KMS-11 (cell line): ENCODE results near the gene ZNF444.
A peak's percentile ranks its signal among the peaks of the same experiment; 100 is the strongest.

Experiments used
- H2AFZ ChIP-seq: fragments of 200-600 bp; sonication (generic); 2 replicates; pipeline ENCODE4 v1.6.1; 2016; ENCODE audit warnings: antibody characterized with exemption, mixed run types, low read depth
- H3K27ac ChIP-seq: fragments of 200-600 bp; sonication (generic); 2 replicates; pipeline ENCODE4 v1.6.1; 2016; ENCODE audit warnings: mild to moderate bottlenecking, mixed run types
- H3K27me3 ChIP-seq: fragments of 200-600 bp; sonication (generic); 2 replicates; pipeline ENCODE4 v1.6.1; 2017; ENCODE audit warnings: mild to moderate bottlenecking, low read depth, mixed run types, moderate library complexity; ENCODE audit not compliant: insufficient read depth
- H3K36me3 ChIP-seq: fragments of 200-600 bp; sonication (generic); 2 replicates; pipeline ENCODE4 v1.6.1; 2017; ENCODE audit warnings: mild to moderate bottlenecking, mixed run types; ENCODE audit not compliant: insufficient read depth
- H3K4me1 ChIP-seq: fragments of 200-600 bp; sonication (generic); 2 replicates; pipeline ENCODE4 v1.6.1; 2016; ENCODE audit warnings: mild to moderate bottlenecking, low read depth, mixed run types; ENCODE audit not compliant: poor library complexity, severe bottlenecking
- H3K4me2 ChIP-seq: fragments of 200-600 bp; sonication (generic); 2 replicates; pipeline ENCODE4 v1.7.0; 2016; ENCODE audit warnings: mild to moderate bottlenecking, mixed run types
- H3K4me3 ChIP-seq: fragments of 200-600 bp; sonication (generic); IDR thresholded peaks from 2 replicates; pipeline ENCODE4 v1.6.1; 2017; ENCODE audit warnings: low read depth, low read length, mixed read lengths; ENCODE audit not compliant: insufficient read depth
- H3K79me2 ChIP-seq: fragments of 200-600 bp; sonication (generic); 2 replicates; pipeline ENCODE4 v1.6.1; 2016; ENCODE audit warnings: low read depth, mixed run types; ENCODE audit not compliant: insufficient read depth
- H3K9ac ChIP-seq: fragments of 200-600 bp; sonication (generic); 2 replicates; pipeline ENCODE4 v1.6.1; 2016; ENCODE audit warnings: mild to moderate bottlenecking, mixed run types
- H4K20me1 ChIP-seq: fragments of 200-600 bp; sonication (generic); 2 replicates; pipeline ENCODE4 v1.6.1; 2016; ENCODE audit warnings: mild to moderate bottlenecking, mixed run types; ENCODE audit not compliant: insufficient read depth
- TF ChIP-seq, protein P1 (sequence below): fragments of 200-600 bp; sonication (generic); conservative IDR thresholded peaks from 2 replicates; pipeline ENCODE4 v1.6.1; 2017; ENCODE audit warnings: low read depth, mild to moderate bottlenecking, antibody characterized with exemption, low read length, moderate library complexity, mixed read lengths

Gene ZNF444

DNA sequence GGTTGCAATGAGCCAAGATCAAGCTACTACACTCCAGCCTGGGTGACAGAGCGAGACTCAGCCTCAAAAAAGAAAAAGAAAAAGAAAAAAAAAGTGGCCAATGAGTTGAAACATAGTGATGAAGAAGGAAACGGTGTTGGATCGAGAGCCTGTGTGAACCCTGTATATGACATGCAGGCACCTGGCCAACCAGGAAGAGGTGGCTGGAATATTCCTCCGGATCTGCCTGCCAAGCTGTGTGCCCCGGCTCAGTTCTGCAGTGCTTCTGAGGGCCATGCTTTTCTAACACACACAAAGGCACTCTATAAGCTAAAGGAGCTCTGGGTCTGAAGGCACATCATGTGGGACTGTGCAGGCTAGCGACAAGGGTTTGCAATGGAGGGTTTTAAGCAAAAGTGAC lies 3.7 kb upstream of the ZNF444 start:
- no peak overlapping the region for H3K4me3 ChIP-seq
- H2AFZ ChIP-seq = no peak overlapping the region
- no peak overlapping the region for H3K27ac ChIP-seq
- TF ChIP-seq, protein P1, sequence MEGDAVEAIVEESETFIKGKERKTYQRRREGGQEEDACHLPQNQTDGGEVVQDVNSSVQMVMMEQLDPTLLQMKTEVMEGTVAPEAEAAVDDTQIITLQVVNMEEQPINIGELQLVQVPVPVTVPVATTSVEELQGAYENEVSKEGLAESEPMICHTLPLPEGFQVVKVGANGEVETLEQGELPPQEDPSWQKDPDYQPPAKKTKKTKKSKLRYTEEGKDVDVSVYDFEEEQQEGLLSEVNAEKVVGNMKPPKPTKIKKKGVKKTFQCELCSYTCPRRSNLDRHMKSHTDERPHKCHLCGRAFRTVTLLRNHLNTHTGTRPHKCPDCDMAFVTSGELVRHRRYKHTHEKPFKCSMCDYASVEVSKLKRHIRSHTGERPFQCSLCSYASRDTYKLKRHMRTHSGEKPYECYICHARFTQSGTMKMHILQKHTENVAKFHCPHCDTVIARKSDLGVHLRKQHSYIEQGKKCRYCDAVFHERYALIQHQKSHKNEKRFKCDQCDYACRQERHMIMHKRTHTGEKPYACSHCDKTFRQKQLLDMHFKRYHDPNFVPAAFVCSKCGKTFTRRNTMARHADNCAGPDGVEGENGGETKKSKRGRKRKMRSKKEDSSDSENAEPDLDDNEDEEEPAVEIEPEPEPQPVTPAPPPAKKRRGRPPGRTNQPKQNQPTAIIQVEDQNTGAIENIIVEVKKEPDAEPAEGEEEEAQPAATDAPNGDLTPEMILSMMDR = no peak
- no peaks in the 10 kb centered on the region for H4K20me1 ChIP-seq
- no peak overlapping the region for H3K9ac ChIP-seq
- peaks cover 19% of the 10 kb centered on the region for H3K4me1 ChIP-seq
- H3K27me3 ChIP-seq = no peaks in the 10 kb centered on the region
- H3K36me3 ChIP-seq = no peaks in the 10 kb centered on the region
- no peak overlapping the region; the same call in 1 of the 2 replicates for H3K4me2 ChIP-seq
- peaks cover 7% of the 10 kb centered on the region; the same call in 1 of the 2 replicates for H3K79me2 ChIP-seq

DNA sequence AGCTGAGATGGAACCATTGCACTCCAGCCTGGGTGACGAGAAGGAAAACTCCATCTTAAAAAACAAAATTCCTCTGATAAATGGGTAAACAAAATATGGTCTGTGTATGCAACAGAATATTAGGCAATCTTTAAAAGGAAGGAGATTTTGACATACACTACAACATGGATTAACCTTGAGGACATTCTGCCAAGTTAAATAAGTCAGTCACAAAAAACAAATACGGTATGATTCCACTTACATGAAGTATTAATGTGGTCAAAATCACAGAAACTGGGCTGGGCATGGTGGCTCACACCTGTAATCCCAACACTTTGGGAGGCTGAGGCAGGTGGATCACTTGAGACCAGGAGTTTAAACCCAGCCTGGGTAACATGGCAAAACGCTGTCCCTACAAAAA lies 3.0 kb upstream of the ZNF444 start:
- H3K4me2 ChIP-seq = no peak overlapping the region

DNA sequence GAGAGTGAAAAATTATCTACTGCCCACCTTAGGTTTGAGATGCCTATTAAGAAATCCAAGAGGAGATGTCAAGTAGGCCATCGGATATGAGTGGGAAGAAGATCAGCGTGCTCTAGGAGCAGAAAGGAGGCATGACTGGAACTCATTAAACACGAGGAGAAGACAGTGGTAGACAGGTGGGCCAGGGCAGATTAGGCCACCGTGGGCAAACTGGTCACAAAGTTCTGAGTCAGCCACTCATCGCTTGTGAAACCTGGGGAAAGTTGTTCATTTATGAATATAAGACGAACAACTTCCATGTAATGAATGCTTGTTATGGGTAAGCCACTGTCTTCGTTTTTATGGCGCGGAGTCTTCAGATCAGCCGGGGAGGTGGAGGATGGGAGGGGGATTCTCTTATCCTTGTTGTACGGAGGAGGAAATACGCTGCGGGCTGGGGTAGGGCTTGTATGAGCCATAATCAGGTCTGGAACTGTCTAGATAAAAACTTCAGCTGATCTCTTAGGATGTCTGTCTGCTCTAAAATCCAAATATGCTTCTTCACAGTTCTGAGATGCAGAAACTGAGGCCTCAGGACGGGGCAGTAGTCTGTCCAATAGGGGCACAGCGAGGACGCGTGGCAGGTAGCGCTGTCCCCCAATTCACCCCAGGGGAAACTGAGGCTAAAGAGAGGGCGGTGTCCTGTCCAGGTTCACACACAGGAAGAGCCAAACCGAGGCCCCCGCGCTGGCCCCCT lies 1.1 kb upstream of the ZNF444 start:
- Histone ChIP-seq H2AFZ (peak overlapping the region; percentile 80), H3K36me3 (no peaks in the 10 kb centered on the region), H3K27me3 (no peaks in the 10 kb centered on the region), H3K4me3 (no peak overlapping the region), H4K20me1 (no peaks in the 10 kb centered on the region), H3K4me1 (peaks cover 19% of the 10 kb centered on the region), H3K4me2 (peak overlapping the region; percentile 79), H3K27ac (peak overlapping the region; percentile 77), H3K9ac (peak overlapping the region; percentile 63; the same call in 1 of the 2 replicates), H3K79me2 (peaks cover 8% of the 10 kb centered on the region; the same call in 1 of the 2 replicates)
- TF ChIP-seq, protein P1 = no peak

More for the DNA sequence above, 3.0 kb upstream of the ZNF444 start:
- H4K20me1 ChIP-seq = no peaks in the 10 kb centered on the region
- H2AFZ ChIP-seq = no peak overlapping the region
- TF ChIP-seq, protein P1 = no peak
- H3K9ac ChIP-seq = no peak overlapping the region
- H3K27ac ChIP-seq = no peak overlapping the region
- no peaks in the 10 kb centered on the region for H3K36me3 ChIP-seq
- peaks cover 19% of the 10 kb centered on the region for H3K4me1 ChIP-seq
- no peak overlapping the region for H3K4me3 ChIP-seq
- peaks cover 8% of the 10 kb centered on the region; the same call in 1 of the 2 replicates for H3K79me2 ChIP-seq
- H3K27me3 ChIP-seq = no peaks in the 10 kb centered on the region

DNA sequence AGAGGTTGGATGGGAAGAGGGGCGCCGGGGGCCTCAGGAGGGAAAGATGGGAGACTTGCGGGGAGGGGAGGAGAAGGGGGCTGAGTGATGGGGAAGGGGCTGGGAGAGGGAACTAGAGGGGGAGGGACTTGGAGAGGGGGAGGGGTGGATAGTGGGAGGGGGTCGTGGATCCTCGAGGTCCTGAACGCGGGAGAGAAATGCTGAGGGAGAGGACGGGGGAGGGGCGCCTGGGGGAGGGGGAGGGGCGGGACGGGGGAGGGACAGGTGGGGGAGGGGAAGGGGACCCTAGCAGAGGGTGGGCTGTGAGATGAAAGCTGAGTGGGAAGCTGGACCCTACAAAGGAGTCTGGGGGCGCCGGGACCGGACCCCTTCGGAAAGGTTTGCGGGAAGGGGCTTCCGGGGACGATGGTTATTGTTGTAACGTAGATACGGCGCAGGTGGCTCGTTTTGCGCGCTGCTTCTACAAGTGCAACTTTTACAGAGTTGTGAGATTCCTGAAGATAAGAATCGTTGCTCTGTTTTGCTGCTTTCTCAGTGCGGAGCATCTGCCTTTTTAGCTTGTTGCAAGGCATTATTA lies 418 bp downstream of the ZNF444 start:
- H3K4me1 ChIP-seq = peaks cover 18% of the 10 kb centered on the region
- TF ChIP-seq, protein P1 = no peak
- H3K79me2 ChIP-seq = peaks cover 8% of the 10 kb centered on the region; the same call in 1 of the 2 replicates
- H3K4me3 ChIP-seq = no peak overlapping the region
- H3K27ac ChIP-seq = peak overlapping the region; percentile 77; the same call in 1 of the 2 replicates
- H3K9ac ChIP-seq = peak overlapping the region; percentile 63; the same call in 1 of the 2 replicates
- peak overlapping the region; percentile 33; the same call in 1 of the 2 replicates for H3K4me2 ChIP-seq
- no peaks in the 10 kb centered on the region for H4K20me1 ChIP-seq
- H2AFZ ChIP-seq = no peak overlapping the region
- no peaks in the 10 kb centered on the region for H3K27me3 ChIP-seq
- no peaks in the 10 kb centered on the region for H3K36me3 ChIP-seq
